ENCODE measurements around the gene DNAI1. TPM values are rescaled to one million over a fixed set of nuclear protein-coding genes. Genes with fewer than 3 reads are reported as not detected.

The DNAI1 gene
- total RNA-seq, 1 experiment from 2014 or later = 1.1 TPM

DNA sequence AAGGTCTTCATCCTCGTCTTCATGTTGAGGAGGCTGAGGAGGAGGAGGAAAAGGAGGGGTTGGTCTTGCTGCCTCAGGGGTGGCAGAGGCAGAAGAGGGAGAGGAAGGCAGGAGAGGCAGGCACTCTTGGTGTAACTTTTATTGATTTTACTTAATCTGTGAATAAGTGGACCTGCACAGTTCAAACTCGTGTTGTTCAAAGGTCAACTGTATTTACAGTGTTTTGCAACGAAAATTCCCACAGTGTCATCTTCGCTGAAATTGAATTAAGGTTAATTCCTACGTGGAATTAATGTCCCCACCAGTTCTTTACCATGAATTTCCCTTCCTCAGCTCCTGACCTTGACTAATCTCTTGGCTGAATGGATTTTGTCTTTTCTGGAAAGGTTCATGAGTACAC lies 85.4 kb downstream of the DNAI1 start:
- POLR2A ChIA-PET = no interaction called here

DNA sequence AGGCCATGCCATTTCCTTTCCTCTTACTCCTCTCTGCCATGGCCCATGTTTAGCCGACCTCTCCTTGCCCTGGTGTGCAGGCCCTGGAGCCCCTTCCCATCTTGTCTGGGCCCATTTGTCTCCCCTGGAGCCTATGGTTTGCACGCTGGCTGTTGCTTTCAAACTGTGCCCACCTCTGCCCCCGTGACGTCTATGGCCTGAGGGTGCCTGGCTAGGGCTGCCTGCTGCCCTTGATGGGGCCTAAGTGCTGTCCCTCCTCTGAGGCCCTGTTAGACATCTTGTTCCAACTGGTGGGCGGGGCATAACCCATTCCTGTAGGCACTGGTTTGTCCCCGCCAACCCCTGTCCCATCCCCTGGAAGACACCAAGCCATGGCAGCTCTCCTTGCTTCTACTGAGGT lies 86.9 kb downstream of the DNAI1 start:
- Histone ChIP-seq H3K27ac (ENCODE audit: low read depth, low read length) (no peak overlapping the region), H3K4me1 (ENCODE audit: control insufficient read depth in 1 of 2, insufficient read depth in 2 of 2, low read length in 2 of 2) (peaks cover 0 to 11% of the 10 kb centered on the region in 2 experiments; a peak in 3 of 4 replicates), H2AFZ (ENCODE audit: low read depth, low read length, poor library complexity, severe bottlenecking) (no peak overlapping the region), H3K9ac (ENCODE audit: low read length) (no peak overlapping the region), H3K79me2 (ENCODE audit: insufficient read depth, low read length) (no peaks in the 10 kb centered on the region), H4K20me1 (ENCODE audit: insufficient read depth) (no peaks in the 10 kb centered on the region), H3K9me3 (ENCODE audit: control insufficient read depth in 1 of 2, insufficient read depth in 1 of 2, low read depth in 1 of 2, low read length in 2 of 2) (no peaks in the 10 kb centered on the region), H3K4me2 (ENCODE audit: low read length) (no peak overlapping the region), H3K9me2 (ENCODE audit: insufficient read depth) (no peaks in the 10 kb centered on the region), H3K36me3 (ENCODE audit: control insufficient read depth in 1 of 2, insufficient read depth in 2 of 2, low read length in 2 of 2) (no peaks in the 10 kb centered on the region), H3K27me3 (ENCODE audit: insufficient read depth, low read length) (no peaks in the 10 kb centered on the region), H3K4me3 (replicated peaks in 1 of 2; ENCODE audit: low read depth in 1 of 2, low read length in 2 of 2) (no peak overlapping the region)
- CTCF ChIA-PET = interaction anchor here (1.0 kb wide), 1 partner anchor 46 kb away, joined by 3 read pairs; no protein-coding TSS in a partner anchor
- TF ChIP-seq ZFX (IDR thresholded peaks at IDR 0.05) (no peak), FOSL1 (IDR thresholded peaks at IDR 0.05; ENCODE audit: low read depth) (no peak), SRF (IDR thresholded peaks at IDR 0.05; ENCODE audit: low read depth) (no peak), EZH2phosphoT487 (IDR thresholded peaks at IDR 0.05; ENCODE audit: borderline replicate concordance) (no peak), POLR2AphosphoS5 (IDR thresholded peaks at IDR 0.05; ENCODE audit: low read depth, low read length) (no peak), POLR2A (IDR thresholded peaks at IDR 0.05; ENCODE audit: borderline replicate concordance, extremely low read depth, insufficient read depth, insufficient read length) (no peak), CEBPB (IDR thresholded peaks at IDR 0.05; ENCODE audit: low read depth) (no peak), ELF1 (IDR thresholded peaks at IDR 0.05; ENCODE audit: borderline replicate concordance, low read depth) (no peak), EGR1 (IDR thresholded peaks at IDR 0.05; ENCODE audit: low read depth) (no peak), SIN3A (IDR thresholded peaks at IDR 0.05; ENCODE audit: low read depth) (no peak), TCF7L2 (IDR thresholded peaks at IDR 0.05; ENCODE audit: borderline replicate concordance, extremely low read depth, insufficient read depth, insufficient read length) (no peak)
- TF ChIP-seq, protein P1, sequence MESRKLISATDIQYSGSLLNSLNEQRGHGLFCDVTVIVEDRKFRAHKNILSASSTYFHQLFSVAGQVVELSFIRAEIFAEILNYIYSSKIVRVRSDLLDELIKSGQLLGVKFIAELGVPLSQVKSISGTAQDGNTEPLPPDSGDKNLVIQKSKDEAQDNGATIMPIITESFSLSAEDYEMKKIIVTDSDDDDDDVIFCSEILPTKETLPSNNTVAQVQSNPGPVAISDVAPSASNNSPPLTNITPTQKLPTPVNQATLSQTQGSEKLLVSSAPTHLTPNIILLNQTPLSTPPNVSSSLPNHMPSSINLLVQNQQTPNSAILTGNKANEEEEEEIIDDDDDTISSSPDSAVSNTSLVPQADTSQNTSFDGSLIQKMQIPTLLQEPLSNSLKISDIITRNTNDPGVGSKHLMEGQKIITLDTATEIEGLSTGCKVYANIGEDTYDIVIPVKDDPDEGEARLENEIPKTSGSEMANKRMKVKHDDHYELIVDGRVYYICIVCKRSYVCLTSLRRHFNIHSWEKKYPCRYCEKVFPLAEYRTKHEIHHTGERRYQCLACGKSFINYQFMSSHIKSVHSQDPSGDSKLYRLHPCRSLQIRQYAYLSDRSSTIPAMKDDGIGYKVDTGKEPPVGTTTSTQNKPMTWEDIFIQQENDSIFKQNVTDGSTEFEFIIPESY (IDR thresholded peaks at IDR 0.05; ENCODE audit: extremely low read depth, insufficient replicate concordance, low read length) = no peak
- TF ChIP-seq, protein P2, sequence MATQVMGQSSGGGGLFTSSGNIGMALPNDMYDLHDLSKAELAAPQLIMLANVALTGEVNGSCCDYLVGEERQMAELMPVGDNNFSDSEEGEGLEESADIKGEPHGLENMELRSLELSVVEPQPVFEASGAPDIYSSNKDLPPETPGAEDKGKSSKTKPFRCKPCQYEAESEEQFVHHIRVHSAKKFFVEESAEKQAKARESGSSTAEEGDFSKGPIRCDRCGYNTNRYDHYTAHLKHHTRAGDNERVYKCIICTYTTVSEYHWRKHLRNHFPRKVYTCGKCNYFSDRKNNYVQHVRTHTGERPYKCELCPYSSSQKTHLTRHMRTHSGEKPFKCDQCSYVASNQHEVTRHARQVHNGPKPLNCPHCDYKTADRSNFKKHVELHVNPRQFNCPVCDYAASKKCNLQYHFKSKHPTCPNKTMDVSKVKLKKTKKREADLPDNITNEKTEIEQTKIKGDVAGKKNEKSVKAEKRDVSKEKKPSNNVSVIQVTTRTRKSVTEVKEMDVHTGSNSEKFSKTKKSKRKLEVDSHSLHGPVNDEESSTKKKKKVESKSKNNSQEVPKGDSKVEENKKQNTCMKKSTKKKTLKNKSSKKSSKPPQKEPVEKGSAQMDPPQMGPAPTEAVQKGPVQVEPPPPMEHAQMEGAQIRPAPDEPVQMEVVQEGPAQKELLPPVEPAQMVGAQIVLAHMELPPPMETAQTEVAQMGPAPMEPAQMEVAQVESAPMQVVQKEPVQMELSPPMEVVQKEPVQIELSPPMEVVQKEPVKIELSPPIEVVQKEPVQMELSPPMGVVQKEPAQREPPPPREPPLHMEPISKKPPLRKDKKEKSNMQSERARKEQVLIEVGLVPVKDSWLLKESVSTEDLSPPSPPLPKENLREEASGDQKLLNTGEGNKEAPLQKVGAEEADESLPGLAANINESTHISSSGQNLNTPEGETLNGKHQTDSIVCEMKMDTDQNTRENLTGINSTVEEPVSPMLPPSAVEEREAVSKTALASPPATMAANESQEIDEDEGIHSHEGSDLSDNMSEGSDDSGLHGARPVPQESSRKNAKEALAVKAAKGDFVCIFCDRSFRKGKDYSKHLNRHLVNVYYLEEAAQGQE (IDR thresholded peaks at IDR 0.05; ENCODE audit: low read depth) = no peak
- POLR2A ChIA-PET = no interaction called here
- ATAC-seq = no peak
- RAD21 ChIA-PET (ENCODE audit: low non-redundant PET in 1 of 2, low total read pairs in 2 of 2, uncharacterized antibody in 2 of 2, unreplicated experiment in 2 of 2) = no interaction called here
- no TSS peak for BruUV-seq (replicated peaks)
- no peak for DNase-seq (ENCODE audit: low read depth, low spot score)
- intact Hi-C loops (cut with micrococcal nuclease) = loop anchor here (5.0 kb wide), 1 partner anchor 213 kb away; no protein-coding TSS in a partner anchor

More for the DNA sequence above, 85.4 kb downstream of the DNAI1 start:
- H3K79me2 ChIP-seq (ENCODE audit: insufficient read depth, low read length) = no peaks in the 10 kb centered on the region
- H2AFZ ChIP-seq (ENCODE audit: low read depth, low read length, poor library complexity, severe bottlenecking) = no peak overlapping the region
- H3K27me3 ChIP-seq (ENCODE audit: insufficient read depth, low read length) = no peaks in the 10 kb centered on the region
- no peak for TF ChIP-seq RAD21 (IDR thresholded peaks at IDR 0.05; ENCODE audit: low read depth)
- H3K27ac ChIP-seq (ENCODE audit: low read depth, low read length) = no peak overlapping the region
- no peaks in the 10 kb centered on the region for H3K36me3 ChIP-seq (ENCODE audit: control insufficient read depth in 1 of 2, insufficient read depth in 2 of 2, low read length in 2 of 2)
- no peaks in the 10 kb centered on the region for H4K20me1 ChIP-seq (ENCODE audit: insufficient read depth)
- no peak for DNase-seq (ENCODE audit: low read depth, low spot score)
- H3K4me1 ChIP-seq (ENCODE audit: control insufficient read depth in 1 of 2, insufficient read depth in 2 of 2, low read length in 2 of 2) = peaks cover 0 to 12% of the 10 kb centered on the region in 2 experiments; a peak in 3 of 4 replicates
- no peak overlapping the region for H3K4me3 ChIP-seq (replicated peaks in 1 of 2; ENCODE audit: low read depth in 1 of 2, low read length in 2 of 2)
- no peak overlapping the region for H3K4me2 ChIP-seq (ENCODE audit: low read length)
- intact Hi-C loops (cut with micrococcal nuclease) = no loop called here
- no peaks in the 10 kb centered on the region for H3K9me3 ChIP-seq (ENCODE audit: control insufficient read depth in 1 of 2, insufficient read depth in 1 of 2, low read depth in 1 of 2, low read length in 2 of 2)
- RAD21 ChIA-PET (ENCODE audit: low non-redundant PET in 1 of 2, low total read pairs in 2 of 2, uncharacterized antibody in 2 of 2, unreplicated experiment in 2 of 2) = no interaction called here
- no TSS peak for BruUV-seq (replicated peaks)
- no peak for ATAC-seq
- CTCF ChIA-PET = interaction anchor here (1.3 to 1.6 kb wide), 2 partner anchors 47 to 140 kb away, joined by 3 to 6 read pairs; no protein-coding TSS in a partner anchor
- no peaks in the 10 kb centered on the region for H3K9me2 ChIP-seq (ENCODE audit: insufficient read depth)
- H3K9ac ChIP-seq (ENCODE audit: low read length) = no peak overlapping the region
